ENCODE measurements around the gene TMEM79.

GRCh38 chr1:156305215-156305614, 21.1 kb downstream of the TMEM79 start:
- no peak for TF ChIP-seq CTCF (IDR thresholded peaks at IDR 0.05)
- no peak for TF ChIP-seq POLR2A (IDR thresholded peaks at IDR 0.05)

Data from testis (tissue), 2 donors.